HCT116 (cell line): ENCODE data around the gene SLC22A13. TPM values are rescaled to one million over a fixed set of nuclear protein-coding genes. Genes with fewer than 3 reads are reported as not detected.

ENCODE experiments used
- ATAC-seq: fragments of 200-7000 bp; cut with Tn5 transposase; 2 replicates; pipeline ENCODE4 v1.9.1; 2020; ENCODE audit warnings: mild to moderate bottlenecking, moderate library complexity
- BruUV-seq: library from RNA; stranded (reverse); fragments of 400-500 nt; replicated peaks from 2 replicates; lab custom pipeline; 2021; lab: Mats Ljungman, UMichigan
- CTCF ChIA-PET: fragments of 300-600 bp; sonication (Branson Sonifier 250); formaldehyde crosslinking; loops from one replicate; lab custom pipeline; 2021; ENCODE audit warnings: antibody characterized with exemption; lab: Charles Lee
- POLR2A ChIA-PET: fragments of 300-600, 350-600 bp; sonication (Branson Sonifier 250); formaldehyde crosslinking; loops from one replicate; lab custom pipeline; 2021; ENCODE audit warnings: antibody characterized with exemption; lab: Charles Lee
- RAD21 ChIA-PET, 2 experiments: fragments of 300-600 bp; sonication (Branson Sonifier 250); formaldehyde crosslinking; loops; one replicate each; lab custom pipeline; 2023; ENCODE audit warnings: low total read pairs in 2 of 2; ENCODE audit not compliant: uncharacterized antibody in 2 of 2, unreplicated experiment in 2 of 2, low non-redundant PET in 1 of 2; lab: Charles Lee
- DNase-seq: peaks from one replicate; pipeline ENCODE4 v3.0.0-alpha.2; 2010; ENCODE audit warnings: low read depth, low spot score
- H2AFZ ChIP-seq: fragments of 200-600 bp; shearing (Covaris generic), sonication (generic); 2 replicates; pipeline ENCODE4 v1.6.1; 2017; ENCODE audit warnings: low read depth, mixed run types, mixed read lengths, antibody characterized with exemption, low read length; ENCODE audit not compliant: poor library complexity, severe bottlenecking
- H3K27ac ChIP-seq: 2 replicates; pipeline ENCODE4 v1.5.1; 2012; ENCODE audit warnings: low read depth, low read length
- H3K27me3 ChIP-seq: fragments of 200-600 bp; sonication (generic); 2 replicates; pipeline ENCODE4 v1.6.1; 2016; ENCODE audit warnings: mixed run types, low read length, mixed read lengths; ENCODE audit not compliant: insufficient read depth
- H3K36me3 ChIP-seq, 2 experiments: fragments of 200-500 bp in 1 of 2; fragments of 200-600 bp in 1 of 2; sonication (Bioruptor generic) in 1 of 2; sonication (generic) in 1 of 2; 2 replicates each; pipeline versions ENCODE4 v1.5.1 to v1.6.1; 2014 to 2016; ENCODE audit warnings: low read length in 2 of 2, inconsistent platforms in 1 of 2, mixed read lengths in 1 of 2, mixed run types in 1 of 2; ENCODE audit not compliant: insufficient read depth in 2 of 2, control insufficient read depth in 1 of 2
- H3K4me1 ChIP-seq, 2 experiments: fragments of 200-600 bp in 1 of 2; sonication (generic) in 1 of 2; 2 replicates each; pipeline versions ENCODE4 v1.5.1 to v1.6.1; 2012 to 2017; ENCODE audit warnings: low read length in 2 of 2, inconsistent platforms in 1 of 2, mild to moderate bottlenecking in 1 of 2, mixed read lengths in 1 of 2, mixed run types in 1 of 2, moderate library complexity in 1 of 2; ENCODE audit not compliant: insufficient read depth in 2 of 2, control insufficient read depth in 1 of 2
- H3K4me2 ChIP-seq: fragments of 200-600 bp; sonication (generic); 2 replicates; pipeline ENCODE4 v1.6.1; 2017; ENCODE audit warnings: mixed run types, low read length, mixed read lengths
- H3K4me3 ChIP-seq, 2 experiments: fragments of 200-600 bp in 1 of 2; sonication (generic) in 1 of 2; replicated peaks in 1 of 2; 2 replicates each; pipeline ENCODE4 v1.5.1; 2011 to 2016; ENCODE audit warnings: low read length in 2 of 2, control low read depth in 1 of 2, low read depth in 1 of 2, mild to moderate bottlenecking in 1 of 2, mixed read lengths in 1 of 2, mixed run types in 1 of 2
- H3K79me2 ChIP-seq: fragments of 200-600 bp; sonication (generic); 2 replicates; pipeline ENCODE4 v1.6.1; 2017; ENCODE audit warnings: mild to moderate bottlenecking, mixed run types, low read length, moderate library complexity, mixed read lengths; ENCODE audit not compliant: insufficient read depth
- H3K9ac ChIP-seq: fragments of 200-600 bp; sonication (generic); 2 replicates; pipeline ENCODE4 v1.6.1; 2016; ENCODE audit warnings: low read length, mixed read lengths
- H3K9me2 ChIP-seq: fragments of 200-600 bp; sonication (generic), shearing (Covaris generic); 2 replicates; pipeline ENCODE4 v1.6.1; 2017; ENCODE audit warnings: mixed run types, mild to moderate bottlenecking, moderate library complexity; ENCODE audit not compliant: insufficient read depth
- H3K9me3 ChIP-seq, 2 experiments: fragments of 200-500 bp in 1 of 2; fragments of 200-600 bp in 1 of 2; sonication (Bioruptor generic) in 1 of 2; sonication (generic) in 1 of 2; 2 replicates each; pipeline ENCODE4 v1.6.1; 2014 to 2017; ENCODE audit warnings: low read length in 2 of 2, mixed read lengths in 2 of 2, inconsistent platforms in 1 of 2, low read depth in 1 of 2, mild to moderate bottlenecking in 1 of 2, mixed run types in 1 of 2, moderate library complexity in 1 of 2; ENCODE audit not compliant: control insufficient read depth in 1 of 2, insufficient read depth in 1 of 2
- H4K20me1 ChIP-seq: fragments of 200-600 bp; sonication (generic), shearing (Covaris generic); 2 replicates; pipeline ENCODE4 v1.6.1; 2017; ENCODE audit warnings: mixed run types, mild to moderate bottlenecking, moderate library complexity; ENCODE audit not compliant: insufficient read depth
- CEBPB ChIP-seq: IDR thresholded peaks from 2 replicates; pipeline ENCODE4 v1.6.1; 2012; ENCODE audit warnings: low read depth
- EGR1 ChIP-seq: IDR thresholded peaks from 2 replicates; pipeline ENCODE4 v1.6.1; 2012; ENCODE audit warnings: low read depth
- ELF1 ChIP-seq: IDR thresholded peaks from 2 replicates; pipeline ENCODE4 v1.6.1; 2012; ENCODE audit warnings: low read depth, borderline replicate concordance
- EZH2phosphoT487 ChIP-seq: fragments of 200-600 bp; IDR thresholded peaks from 2 replicates; pipeline ENCODE4 v1.6.1; 2018; ENCODE audit warnings: antibody characterized with exemption, borderline replicate concordance
- FOSL1 ChIP-seq: IDR thresholded peaks from 2 replicates; pipeline ENCODE4 v1.6.1; 2012; ENCODE audit warnings: low read depth
- JUND ChIP-seq: IDR thresholded peaks from 2 replicates; pipeline ENCODE4 v1.6.1; 2012
- RAD21 ChIP-seq: IDR thresholded peaks from 2 replicates; pipeline ENCODE4 v1.6.1; 2012; ENCODE audit warnings: low read depth, mild to moderate bottlenecking
- REST ChIP-seq: IDR thresholded peaks from 2 replicates; pipeline ENCODE4 v1.6.1; 2012; ENCODE audit warnings: low read depth
- SIN3A ChIP-seq: IDR thresholded peaks from 2 replicates; pipeline ENCODE4 v1.6.1; 2012; ENCODE audit warnings: low read depth
- SP1 ChIP-seq: IDR thresholded peaks from 2 replicates; pipeline ENCODE4 v1.6.1; 2012; ENCODE audit warnings: low read depth
- YY1 ChIP-seq: IDR thresholded peaks from 2 replicates; pipeline ENCODE4 v1.6.1; 2011; ENCODE audit warnings: low read length, low read depth, moderate library complexity, mild to moderate bottlenecking; ENCODE audit not compliant: insufficient replicate concordance; ENCODE audit errors: extremely low read depth
- ZFX ChIP-seq: fragments of 450-650 bp; IDR thresholded peaks from 2 replicates; pipeline ENCODE4 v1.6.1; 2017
- intact Hi-C: fragments of 100-400 bp; cut with micrococcal nuclease; formaldehyde crosslinking; loops from 2 replicates; pipeline ENCODE4 v1.10.0; 2022
- total RNA-seq: library from RNA; stranded (reverse); gene quantifications from one replicate; pipeline ENCODE4 v1.2.1, GENCODE V29; 2021; ENCODE audit not compliant: unreplicated experiment
- TF ChIP-seq, protein P1 (sequence below): IDR thresholded peaks from 2 replicates; pipeline ENCODE4 v1.6.1; 2011; ENCODE audit warnings: mild to moderate bottlenecking, low read length, moderate library complexity; ENCODE audit not compliant: insufficient replicate concordance; ENCODE audit errors: extremely low read depth

The SLC22A13 gene
- total RNA-seq, 1 experiment from 2014 or later, result 0.47 TPM

DNA sequence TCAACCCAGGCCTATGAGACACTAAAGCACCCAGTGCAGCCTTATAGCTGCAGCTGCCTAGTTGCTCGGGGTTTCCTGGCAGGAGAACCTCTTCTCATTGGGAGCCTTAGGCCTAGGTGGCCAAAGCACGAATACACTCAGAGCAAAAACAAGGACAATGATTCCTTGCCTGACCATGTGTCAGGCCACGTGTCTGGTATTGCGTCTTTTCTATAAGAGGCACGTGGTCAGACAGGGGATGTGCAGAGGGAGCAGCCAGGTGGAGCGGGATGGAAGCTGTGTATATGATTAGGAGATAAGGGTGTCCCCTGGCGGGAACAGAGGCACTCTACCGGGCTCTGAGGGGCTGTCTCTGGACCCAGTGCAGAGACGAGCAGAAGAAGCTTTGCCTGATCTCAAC, 42.8 kb downstream of the SLC22A13 start:
- Histone ChIP-seq H3K27ac (no peak overlapping the region), H3K9ac (no peak overlapping the region), H4K20me1 (no peaks in the 10 kb centered on the region), H3K9me3 (no peaks in the 10 kb centered on the region), H3K4me3 (no peak overlapping the region), H3K4me2 (no peak overlapping the region), H3K27me3 (no peaks in the 10 kb centered on the region), H3K79me2 (no peaks in the 10 kb centered on the region), H3K4me1 (no peaks in the 10 kb centered on the region), H3K36me3 (no peaks in the 10 kb centered on the region), H3K9me2 (no peaks in the 10 kb centered on the region), H2AFZ (no peak overlapping the region)
- TF ChIP-seq REST (no peak), SIN3A (no peak), YY1 (no peak), FOSL1 (no peak), ZFX (no peak), ELF1 (no peak), RAD21 (no peak), EGR1 (no peak), CEBPB (no peak), JUND (no peak), EZH2phosphoT487 (no peak), SP1 (no peak)
- TF ChIP-seq, protein P1, sequence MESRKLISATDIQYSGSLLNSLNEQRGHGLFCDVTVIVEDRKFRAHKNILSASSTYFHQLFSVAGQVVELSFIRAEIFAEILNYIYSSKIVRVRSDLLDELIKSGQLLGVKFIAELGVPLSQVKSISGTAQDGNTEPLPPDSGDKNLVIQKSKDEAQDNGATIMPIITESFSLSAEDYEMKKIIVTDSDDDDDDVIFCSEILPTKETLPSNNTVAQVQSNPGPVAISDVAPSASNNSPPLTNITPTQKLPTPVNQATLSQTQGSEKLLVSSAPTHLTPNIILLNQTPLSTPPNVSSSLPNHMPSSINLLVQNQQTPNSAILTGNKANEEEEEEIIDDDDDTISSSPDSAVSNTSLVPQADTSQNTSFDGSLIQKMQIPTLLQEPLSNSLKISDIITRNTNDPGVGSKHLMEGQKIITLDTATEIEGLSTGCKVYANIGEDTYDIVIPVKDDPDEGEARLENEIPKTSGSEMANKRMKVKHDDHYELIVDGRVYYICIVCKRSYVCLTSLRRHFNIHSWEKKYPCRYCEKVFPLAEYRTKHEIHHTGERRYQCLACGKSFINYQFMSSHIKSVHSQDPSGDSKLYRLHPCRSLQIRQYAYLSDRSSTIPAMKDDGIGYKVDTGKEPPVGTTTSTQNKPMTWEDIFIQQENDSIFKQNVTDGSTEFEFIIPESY, result no peak
- DNase-seq (no peak), ATAC-seq (no peak)
- ChIA-PET POLR2A (interaction anchor here (0.6 kb wide), 1 partner anchor 1100 kb away, joined by 3 read pairs; no protein-coding TSS in a partner anchor), RAD21 (no interaction called here), CTCF (interaction anchor here (2.6 kb wide), 1 partner anchor 10 kb away, joined by 10 read pairs; no protein-coding TSS in a partner anchor)
- BruUV-seq, result no TSS peak
- intact Hi-C loops, result no loop called here
